ENCODE results near the gene TAS2R20.

The TAS2R20 gene

DNA sequence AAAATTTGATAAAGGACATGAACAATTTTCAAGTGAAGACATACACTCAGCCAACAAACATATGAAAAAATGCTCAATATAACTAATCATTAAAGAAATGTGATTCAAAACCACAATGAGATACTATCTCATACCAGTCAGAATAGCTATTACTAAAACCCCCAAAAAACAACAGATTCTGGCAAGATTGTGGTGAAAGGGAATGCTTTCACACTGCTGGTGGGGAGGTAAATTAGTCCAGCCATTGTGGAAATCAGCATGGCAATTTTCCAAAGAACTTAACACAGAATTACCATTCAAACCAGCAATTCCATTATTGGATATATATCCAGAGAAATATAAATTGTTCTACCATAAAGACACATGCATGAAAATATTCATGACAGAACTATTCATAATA lies 40.4 kb downstream of the TAS2R20 start:
- DNase-seq: no peak

DNA sequence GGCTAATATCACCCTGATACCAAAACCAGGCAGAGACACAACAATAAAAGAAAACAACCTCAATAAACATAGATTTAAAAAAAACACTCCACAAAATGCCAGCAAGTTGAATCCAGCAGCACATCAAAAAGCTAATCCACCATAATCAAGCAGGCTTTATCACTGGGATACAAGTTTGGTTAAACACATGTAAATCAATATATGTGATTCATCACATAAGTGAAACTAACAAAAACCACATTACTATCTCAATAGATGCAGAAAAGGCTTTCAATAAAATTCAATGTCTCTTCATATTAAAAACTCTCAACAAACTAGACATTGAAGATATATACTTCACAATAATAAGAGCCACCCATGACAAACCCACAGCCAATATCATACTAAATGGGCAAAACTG lies 42.0 kb downstream of the TAS2R20 start:
- DNase-seq: no peak

DNA sequence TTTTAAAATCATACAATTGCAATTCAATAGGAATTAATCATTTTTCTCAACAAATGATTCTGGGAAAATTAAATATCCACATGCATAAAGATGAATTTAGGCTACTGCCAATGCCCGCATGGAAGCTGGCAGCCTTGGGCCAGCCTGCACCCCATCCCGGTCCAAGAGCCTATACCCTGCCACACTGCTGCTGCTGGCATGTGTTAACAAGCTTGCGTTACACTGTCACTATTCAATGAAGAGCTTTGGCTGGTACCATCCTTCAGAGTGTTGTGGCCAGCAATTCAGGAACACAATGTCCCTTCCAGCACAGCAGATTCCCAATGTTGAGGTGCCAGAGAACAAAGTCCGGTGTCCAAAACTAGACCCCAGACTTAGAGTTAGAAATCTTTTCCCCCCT lies 45.5 kb downstream of the TAS2R20 start:
- DNase-seq: no peak

Data from hematopoietic multipotent progenitor cell treated with erythropoietin and hydrocortisone succinate and interleukin-3 and kit ligand, for 4 days (in vitro differentiated cells).